Measurements from ENCODE around the gene NDUFA1.
A peak's percentile ranks its signal among the peaks of the same experiment; 100 is the strongest.
"Not testable (repeated sequence)": the region's sequence is repeated elsewhere in the genome, so short reads cannot be mapped to it uniquely, and the experiment has no call there.

NDUFA1 gene

GRCh38 chrX:119871599-119872395 lies at the start of gene NDUFA1, which contains the start of gene RNF113A:
TSS of gene NDUFA1 (plus strand) at chrX:119871832. CDS start at chrX:119871912, 80 bp downstream.
TSS of gene RNF113A (minus strand) at chrX:119871733. CDS start at chrX:119871613, 120 bp downstream.
- DNase-seq (ENCODE audit: low spot score) = peak; percentile 90

GRCh38 chrX:119824221-119824620 lies 47.4 kb upstream of the NDUFA1 start:
- not testable (repeated sequence) for DNase-seq (ENCODE audit: low spot score)

- peak; percentile 53 for DNase-seq (ENCODE audit: low spot score)
Measured at GRCh38 chrX:119826399-119826959, 45.2 kb upstream of the NDUFA1 start.

GRCh38 chrX:119828446-119828845 lies 43.2 kb upstream of the NDUFA1 start:
- DNase-seq (ENCODE audit: low spot score) = no peak

- no peak for DNase-seq (ENCODE audit: low spot score)
Measured at GRCh38 chrX:119833905-119834304, 37.7 kb upstream of the NDUFA1 start.

GRCh38 chrX:119852382-119853353 lies 19.0 kb upstream of the NDUFA1 start, which contains the start of gene UPF3B:
TSS of gene UPF3B (minus strand) at chrX:119852963. CDS start at chrX:119852928, 35 bp downstream.
- peak; percentile 94 for DNase-seq (ENCODE audit: low spot score)

GRCh38 chrX:119853444-119853843 lies 18.2 kb upstream of the NDUFA1 start:
- DNase-seq (ENCODE audit: low spot score) = no peak

- peak; percentile 28 for DNase-seq (ENCODE audit: low spot score)
Measured at GRCh38 chrX:119870626-119871131, 953 bp upstream of the NDUFA1 start.

- DNase-seq (ENCODE audit: low spot score) = no peak
Measured at GRCh38 chrX:119871245-119871598, 410 bp upstream of the NDUFA1 start.

- DNase-seq (ENCODE audit: low spot score) = no peak
Measured at GRCh38 chrX:119878740-119879139, 7.1 kb downstream of the NDUFA1 start.

GRCh38 chrX:119880076-119880475 lies 8.4 kb downstream of the NDUFA1 start:
- no peak for DNase-seq (ENCODE audit: low spot score)

GRCh38 chrX:119880552-119881437 lies 9.2 kb downstream of the NDUFA1 start:
- peak; percentile 56 for DNase-seq (ENCODE audit: low spot score)

- DNase-seq (ENCODE audit: low spot score) = peak; percentile 39
Measured at GRCh38 chrX:119885554-119886428, 14.2 kb downstream of the NDUFA1 start.

GRCh38 chrX:119887721-119888425 lies 16.2 kb downstream of the NDUFA1 start:
- peak; percentile 61 for DNase-seq (ENCODE audit: low spot score)

GRCh38 chrX:119890626-119891025 lies 19.0 kb downstream of the NDUFA1 start:
- not testable (repeated sequence) for DNase-seq (ENCODE audit: low spot score)

- DNase-seq (ENCODE audit: low spot score) = not testable (repeated sequence)
Measured at GRCh38 chrX:119891961-119892692, 20.5 kb downstream of the NDUFA1 start.

GRCh38 chrX:119895843-119896326 lies 24.3 kb downstream of the NDUFA1 start, which contains the start of gene AKAP14:
TSS of gene AKAP14 (plus strand) at chrX:119895893. CDS start at chrX:119903224, 7,331 bp downstream.
- DNase-seq (ENCODE audit: low spot score) = no peak

- no peak for DNase-seq (ENCODE audit: low spot score)
Measured at GRCh38 chrX:119899125-119899524, 27.5 kb downstream of the NDUFA1 start.

All from activated CD4-positive, alpha-beta T cell treated with anti-CD3 and anti-CD28 coated beads, Interleukin-2, Interleukin-4, amounts not matched to agents 100 ng/mL and 50 ng/mL, durations not matched to agents 16 hours and 8 hours (primary cell).